Adrenal gland (tissue), 5 donors: ENCODE results near the gene CERS4.

Source experiments
- POLR2A ChIP-seq, 2 donors: fragments of 450-650 bp; IDR thresholded peaks; one replicate each; pipeline ENCODE4 v1.6.1; 2017; ENCODE audit warnings: antibody characterized with exemption in 2 of 2, mild to moderate bottlenecking in 2 of 2, moderate library complexity in 1 of 2
- TF ChIP-seq, protein P1 (sequence below), 6 experiments: fragments of 450-650 bp in 4 of 6; fragments of 200-600 bp in 2 of 6; sonication (generic) in 1 of 6; IDR thresholded peaks; 1 replicate in 5 of 6; 2 replicates in 1 of 6; pipeline versions ENCODE4 v1.5.1 to v1.8.0; 2016 to 2021; ENCODE audit warnings: antibody characterized with exemption in 6 of 6, mild to moderate bottlenecking in 2 of 6, moderate library complexity in 1 of 6
- donor health status: DM: no; HTN: no; CAD: no.

DNA sequence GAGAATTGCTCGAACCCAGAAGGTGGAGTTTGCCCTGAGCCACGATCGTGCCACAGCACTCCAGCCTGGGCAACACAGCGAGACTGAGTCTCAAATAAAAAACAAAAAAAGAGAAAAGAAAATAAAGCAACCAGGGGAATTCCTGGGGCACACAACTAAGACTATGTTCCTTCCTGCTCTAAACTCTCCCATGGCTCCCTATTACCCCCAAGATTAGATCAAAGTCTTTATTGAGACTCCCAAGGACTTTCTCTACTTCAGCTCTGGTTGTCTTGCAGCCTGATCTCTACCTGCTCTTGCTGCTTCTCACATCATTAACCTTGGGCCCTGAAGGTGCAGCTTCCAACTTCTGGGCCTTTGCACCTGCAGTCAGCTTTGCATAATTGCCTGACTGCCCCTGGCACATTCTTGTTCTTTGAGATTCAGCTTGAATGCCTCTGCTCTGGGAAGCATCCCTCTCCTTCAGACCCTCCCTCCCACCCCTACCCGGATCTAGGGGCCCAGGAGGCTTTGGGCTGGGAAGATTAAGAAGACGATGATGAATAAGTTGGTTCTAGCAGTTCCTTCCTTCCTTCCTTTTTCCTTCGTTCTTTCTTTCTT is 16.8 kb upstream of the CERS4 start:
- TF ChIP-seq, protein P1, sequence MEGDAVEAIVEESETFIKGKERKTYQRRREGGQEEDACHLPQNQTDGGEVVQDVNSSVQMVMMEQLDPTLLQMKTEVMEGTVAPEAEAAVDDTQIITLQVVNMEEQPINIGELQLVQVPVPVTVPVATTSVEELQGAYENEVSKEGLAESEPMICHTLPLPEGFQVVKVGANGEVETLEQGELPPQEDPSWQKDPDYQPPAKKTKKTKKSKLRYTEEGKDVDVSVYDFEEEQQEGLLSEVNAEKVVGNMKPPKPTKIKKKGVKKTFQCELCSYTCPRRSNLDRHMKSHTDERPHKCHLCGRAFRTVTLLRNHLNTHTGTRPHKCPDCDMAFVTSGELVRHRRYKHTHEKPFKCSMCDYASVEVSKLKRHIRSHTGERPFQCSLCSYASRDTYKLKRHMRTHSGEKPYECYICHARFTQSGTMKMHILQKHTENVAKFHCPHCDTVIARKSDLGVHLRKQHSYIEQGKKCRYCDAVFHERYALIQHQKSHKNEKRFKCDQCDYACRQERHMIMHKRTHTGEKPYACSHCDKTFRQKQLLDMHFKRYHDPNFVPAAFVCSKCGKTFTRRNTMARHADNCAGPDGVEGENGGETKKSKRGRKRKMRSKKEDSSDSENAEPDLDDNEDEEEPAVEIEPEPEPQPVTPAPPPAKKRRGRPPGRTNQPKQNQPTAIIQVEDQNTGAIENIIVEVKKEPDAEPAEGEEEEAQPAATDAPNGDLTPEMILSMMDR (IDR thresholded peaks at IDR 0.05): no peak
- no peak for TF ChIP-seq POLR2A (IDR thresholded peaks at IDR 0.05)
